Central memory CD4-positive, alpha-beta T cell (primary cell): Measurements from ENCODE around the gene EP400.

Experiments
- DNase-seq: peaks from one replicate; pipeline ENCODE4 v3.0.0; 2022

The EP400 gene

GRCh38 chr12:132129007-132129406 lies 179.3 kb downstream of the EP400 start:
- DNase-seq: no peak

DNA sequence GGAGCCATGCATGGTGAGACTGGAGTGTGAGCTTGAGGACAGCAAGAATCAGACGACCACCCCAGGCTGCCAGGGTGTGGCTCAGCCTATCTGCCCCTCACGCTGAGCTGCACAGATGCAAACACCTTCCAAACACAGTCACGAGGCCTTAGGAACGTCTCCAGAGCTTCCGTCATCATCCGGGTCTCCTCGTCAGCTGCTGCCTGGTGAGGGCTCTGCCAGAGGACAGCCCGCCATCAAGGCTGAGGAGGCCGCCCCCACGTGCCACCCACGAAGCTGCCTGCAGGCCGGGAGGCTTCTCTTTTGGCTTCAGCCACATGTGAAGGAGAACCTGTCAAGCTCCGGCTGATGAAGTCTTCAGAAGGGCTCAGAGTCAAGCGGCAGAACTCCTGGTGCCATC lies 180.9 kb downstream of the EP400 start:
- DNase-seq: no peak
